Adrenal gland (tissue), 5 donors: ENCODE results near the gene NACC2.

Source experiments
- POLR2A ChIP-seq, 2 donors: fragments of 450-650 bp; IDR thresholded peaks; one replicate each; pipeline ENCODE4 v1.6.1; 2017; ENCODE audit warnings: antibody characterized with exemption in 2 of 2, mild to moderate bottlenecking in 2 of 2, moderate library complexity in 1 of 2
- TF ChIP-seq, protein P1 (sequence below), 6 experiments: fragments of 450-650 bp in 4 of 6; fragments of 200-600 bp in 2 of 6; sonication (generic) in 1 of 6; IDR thresholded peaks; 1 replicate in 5 of 6; 2 replicates in 1 of 6; pipeline versions ENCODE4 v1.5.1 to v1.8.0; 2016 to 2021; ENCODE audit warnings: antibody characterized with exemption in 6 of 6, mild to moderate bottlenecking in 2 of 6, moderate library complexity in 1 of 6
- donor health status: DM: no; HTN: no; CAD: no.

DNA sequence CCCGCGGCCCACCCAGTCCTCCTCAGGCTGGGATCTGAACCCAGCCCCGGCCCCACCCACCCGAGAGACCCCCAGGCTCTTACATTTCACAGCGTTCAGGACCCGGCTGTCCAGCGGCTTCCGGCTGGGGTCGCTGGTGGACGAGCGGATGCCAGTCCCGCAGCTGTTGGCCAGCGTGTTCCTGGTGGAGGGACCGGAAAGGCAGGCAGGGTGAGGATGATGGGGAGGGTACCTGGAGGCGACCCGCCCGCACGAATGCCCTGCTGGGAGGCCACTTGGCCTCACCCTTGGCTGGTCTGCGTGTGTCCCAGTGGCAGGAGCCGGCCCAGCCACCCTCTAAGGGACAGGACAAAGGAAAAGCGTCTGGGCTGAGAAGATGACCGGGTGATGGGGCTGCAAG lies 82.0 kb downstream of the NACC2 start:
- TF ChIP-seq, protein P1, sequence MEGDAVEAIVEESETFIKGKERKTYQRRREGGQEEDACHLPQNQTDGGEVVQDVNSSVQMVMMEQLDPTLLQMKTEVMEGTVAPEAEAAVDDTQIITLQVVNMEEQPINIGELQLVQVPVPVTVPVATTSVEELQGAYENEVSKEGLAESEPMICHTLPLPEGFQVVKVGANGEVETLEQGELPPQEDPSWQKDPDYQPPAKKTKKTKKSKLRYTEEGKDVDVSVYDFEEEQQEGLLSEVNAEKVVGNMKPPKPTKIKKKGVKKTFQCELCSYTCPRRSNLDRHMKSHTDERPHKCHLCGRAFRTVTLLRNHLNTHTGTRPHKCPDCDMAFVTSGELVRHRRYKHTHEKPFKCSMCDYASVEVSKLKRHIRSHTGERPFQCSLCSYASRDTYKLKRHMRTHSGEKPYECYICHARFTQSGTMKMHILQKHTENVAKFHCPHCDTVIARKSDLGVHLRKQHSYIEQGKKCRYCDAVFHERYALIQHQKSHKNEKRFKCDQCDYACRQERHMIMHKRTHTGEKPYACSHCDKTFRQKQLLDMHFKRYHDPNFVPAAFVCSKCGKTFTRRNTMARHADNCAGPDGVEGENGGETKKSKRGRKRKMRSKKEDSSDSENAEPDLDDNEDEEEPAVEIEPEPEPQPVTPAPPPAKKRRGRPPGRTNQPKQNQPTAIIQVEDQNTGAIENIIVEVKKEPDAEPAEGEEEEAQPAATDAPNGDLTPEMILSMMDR (IDR thresholded peaks at IDR 0.05): no peak
- TF ChIP-seq POLR2A (IDR thresholded peaks at IDR 0.05): no peak
